Measurements from ENCODE around the gene ARL14. TPM values are rescaled to one million over a fixed set of nuclear protein-coding genes. Genes with fewer than 3 reads are reported as not detected.
A peak's percentile ranks its signal among the peaks of the same experiment; 100 is the strongest.
"Not testable (repeated sequence)": the region's sequence is repeated elsewhere in the genome, so short reads cannot be mapped to it uniquely, and the experiment has no call there.

The ARL14 gene
- total and polyA plus RNA-seq, 8 donors, result not detected

DNA sequence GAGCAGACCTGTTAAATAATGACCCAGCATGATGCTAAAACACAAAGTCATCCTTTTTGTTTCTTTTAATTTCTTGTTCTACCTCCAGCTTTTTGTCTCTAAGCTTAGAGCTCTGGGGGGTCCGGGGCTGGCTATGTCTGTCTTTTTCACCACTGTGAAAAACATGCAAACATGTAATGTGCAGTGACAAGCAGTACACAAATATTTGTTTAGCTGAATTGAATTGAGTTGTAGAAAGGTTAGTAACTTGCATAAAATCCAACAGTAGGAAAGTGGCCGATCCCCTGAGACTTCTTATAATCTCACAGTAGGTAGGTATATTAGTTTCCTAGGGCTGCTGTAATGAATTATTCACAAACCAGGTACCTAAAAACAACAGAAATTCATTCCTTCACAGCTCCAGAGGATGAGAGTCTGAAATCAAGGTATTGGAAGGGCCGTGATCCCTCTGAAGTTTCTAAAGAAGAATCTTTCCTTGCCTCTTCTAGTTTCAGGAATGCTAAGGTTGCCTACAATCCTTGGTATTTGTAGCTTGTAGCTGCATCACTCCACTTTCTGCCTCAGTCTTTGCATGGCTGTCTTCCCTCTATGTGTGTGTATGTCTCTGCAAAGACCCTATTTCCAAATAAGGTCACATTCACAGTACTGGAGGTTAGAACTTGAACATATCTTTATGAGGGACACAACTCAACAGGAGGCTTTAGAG, 32.7 kb downstream of the ARL14 start:
- Histone ChIP-seq H3K4me3 (no peak overlapping the region), H3K27ac (no peak overlapping the region), H3K4me1 (no peaks in the 10 kb centered on the region), H3K9me3 (no peaks in the 10 kb centered on the region), H3K27me3 (peaks cover 0 to 17% of the 10 kb centered on the region in 2 donors), H3K36me3 (no peaks in the 10 kb centered on the region)
- no peak for DNase-seq
- ATAC-seq, result no peak
- intact Hi-C loops (cut with DNase I), result loop anchor here in 1 of 2 donors (5.0 kb wide), 1 partner anchor 233 kb away; no protein-coding TSS in a partner anchor
- TF ChIP-seq, protein P1, sequence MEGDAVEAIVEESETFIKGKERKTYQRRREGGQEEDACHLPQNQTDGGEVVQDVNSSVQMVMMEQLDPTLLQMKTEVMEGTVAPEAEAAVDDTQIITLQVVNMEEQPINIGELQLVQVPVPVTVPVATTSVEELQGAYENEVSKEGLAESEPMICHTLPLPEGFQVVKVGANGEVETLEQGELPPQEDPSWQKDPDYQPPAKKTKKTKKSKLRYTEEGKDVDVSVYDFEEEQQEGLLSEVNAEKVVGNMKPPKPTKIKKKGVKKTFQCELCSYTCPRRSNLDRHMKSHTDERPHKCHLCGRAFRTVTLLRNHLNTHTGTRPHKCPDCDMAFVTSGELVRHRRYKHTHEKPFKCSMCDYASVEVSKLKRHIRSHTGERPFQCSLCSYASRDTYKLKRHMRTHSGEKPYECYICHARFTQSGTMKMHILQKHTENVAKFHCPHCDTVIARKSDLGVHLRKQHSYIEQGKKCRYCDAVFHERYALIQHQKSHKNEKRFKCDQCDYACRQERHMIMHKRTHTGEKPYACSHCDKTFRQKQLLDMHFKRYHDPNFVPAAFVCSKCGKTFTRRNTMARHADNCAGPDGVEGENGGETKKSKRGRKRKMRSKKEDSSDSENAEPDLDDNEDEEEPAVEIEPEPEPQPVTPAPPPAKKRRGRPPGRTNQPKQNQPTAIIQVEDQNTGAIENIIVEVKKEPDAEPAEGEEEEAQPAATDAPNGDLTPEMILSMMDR (IDR thresholded peaks at IDR 0.05), result no peak

DNA sequence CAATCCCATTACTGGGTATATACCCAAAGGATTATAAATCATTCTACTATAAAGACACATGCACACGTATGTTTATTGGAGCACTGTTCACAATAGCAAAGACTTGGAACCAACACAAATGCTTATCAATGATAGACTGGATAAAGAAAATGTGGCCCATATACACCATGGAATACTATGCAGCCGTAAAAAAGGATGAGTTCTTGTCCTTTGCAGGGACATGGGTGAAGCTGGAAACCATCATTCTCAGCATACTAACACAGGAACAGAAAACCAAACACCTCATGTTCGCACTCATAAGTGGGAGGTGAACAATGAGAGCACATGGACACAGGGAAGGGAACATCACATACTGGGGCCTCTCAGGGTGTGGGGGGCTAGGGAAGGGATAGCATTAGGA, 36.2 kb downstream of the ARL14 start:
- peaks cover 0 to 10% of the 10 kb centered on the region in 2 donors for H3K27me3 ChIP-seq
- H3K36me3 ChIP-seq; H3K4me3 ChIP-seq; H3K4me1 ChIP-seq; intact Hi-C loops (cut with DNase I); DNase-seq; H3K9me3 ChIP-seq; H3K27ac ChIP-seq; ATAC-seq: not testable (repeated sequence)

DNA sequence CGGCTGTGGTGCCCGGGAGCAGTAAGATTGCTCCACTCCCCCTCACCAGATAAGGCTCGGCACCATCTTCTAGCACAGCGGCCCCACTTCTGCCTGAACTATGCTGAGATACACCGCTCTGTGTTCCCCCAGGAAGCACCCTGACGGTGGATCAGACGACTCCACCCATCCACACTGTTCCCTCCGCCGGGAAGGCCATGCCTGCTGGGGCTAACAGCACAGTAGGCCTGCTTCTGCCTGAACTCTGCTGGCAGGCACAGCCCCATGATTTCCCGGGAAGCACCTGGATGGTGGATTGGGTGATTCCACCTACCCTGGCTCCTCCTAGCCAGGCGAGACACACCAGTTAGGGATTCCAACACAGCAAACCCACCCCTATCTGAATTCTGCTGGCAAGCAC, 42.8 kb downstream of the ARL14 start:
- Histone ChIP-seq H3K9me3 (no peaks in the 10 kb centered on the region), H3K27me3 (no peaks in the 10 kb centered on the region), H3K4me3 (no peak overlapping the region), H3K4me1 (no peaks in the 10 kb centered on the region), H3K27ac (no peak overlapping the region), H3K36me3 (no peaks in the 10 kb centered on the region)
- TF ChIP-seq, protein P1 (IDR thresholded peaks at IDR 0.05), result no peak
- DNase-seq (peak in 1 of 4 donors; percentile 35), ATAC-seq (no peak)
- intact Hi-C loops (cut with DNase I), result no loop called here

DNA sequence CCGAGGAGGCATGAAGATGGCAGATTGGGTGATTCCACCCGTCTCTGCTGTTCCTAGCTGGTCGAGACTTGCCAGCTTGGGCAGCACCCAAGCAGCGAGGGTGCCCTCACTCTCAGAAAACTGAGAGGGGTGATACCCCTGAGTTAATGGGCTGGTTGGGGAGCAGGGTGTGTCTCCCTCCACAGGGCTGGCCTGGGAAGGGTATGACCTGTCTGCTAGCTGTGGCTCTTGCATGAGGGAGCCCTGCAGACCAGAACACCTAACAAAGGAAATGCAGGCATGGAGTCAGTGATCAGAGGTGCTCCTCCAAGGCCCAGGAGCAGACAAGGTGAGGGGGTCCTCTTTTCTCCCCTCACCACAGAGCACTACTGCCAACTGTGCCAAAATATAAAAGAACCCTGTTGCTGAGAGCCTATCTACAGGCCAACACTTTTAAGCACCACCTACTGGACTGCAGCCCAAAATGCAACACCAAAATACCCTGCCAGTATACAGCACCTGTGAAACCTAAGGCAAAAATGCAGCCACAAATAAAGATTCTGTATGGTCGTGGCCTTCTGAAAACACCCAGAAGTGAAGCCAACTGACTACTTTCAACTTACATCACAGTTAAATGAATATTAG, 43.3 kb downstream of the ARL14 start:
- ATAC-seq (peak; percentile 59), DNase-seq (no peak)
- Histone ChIP-seq H3K4me1 (no peaks in the 10 kb centered on the region), H3K4me3 (no peak overlapping the region), H3K27me3 (no peaks in the 10 kb centered on the region), H3K36me3 (no peaks in the 10 kb centered on the region), H3K27ac (no peak overlapping the region), H3K9me3 (no peaks in the 10 kb centered on the region)
- TF ChIP-seq, protein P1 (IDR thresholded peaks at IDR 0.05), result no peak
- intact Hi-C loops (cut with DNase I), result no loop called here

DNA sequence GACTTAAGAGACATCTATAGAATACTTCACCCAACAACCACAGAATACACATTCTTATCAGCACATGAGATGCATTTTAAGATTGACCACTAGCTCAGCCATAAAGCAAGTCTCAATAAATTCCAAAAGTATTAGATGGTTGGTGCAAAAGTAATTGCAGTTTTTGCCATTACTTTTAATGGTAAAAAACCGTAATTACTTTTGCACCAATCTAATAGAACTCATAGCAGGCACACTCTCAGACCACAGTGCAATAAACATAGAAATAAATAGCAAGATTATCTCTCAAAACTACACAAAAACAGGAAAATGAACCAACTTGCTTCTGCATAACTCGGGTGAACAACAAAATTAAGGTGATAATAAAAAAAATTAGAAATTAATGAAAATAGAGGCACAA, 45.4 kb downstream of the ARL14 start:
- no peak overlapping the region for H3K4me3 ChIP-seq
- H3K9me3 ChIP-seq, result no peaks in the 10 kb centered on the region
- TF ChIP-seq, protein P1 (IDR thresholded peaks at IDR 0.05), result no peak
- H3K4me1 ChIP-seq, result no peaks in the 10 kb centered on the region
- H3K27ac ChIP-seq, result no peak overlapping the region
- intact Hi-C loops (cut with DNase I), result no loop called here
- DNase-seq (no peak), ATAC-seq (no peak)
- H3K36me3 ChIP-seq, result no peaks in the 10 kb centered on the region
- no peaks in the 10 kb centered on the region for H3K27me3 ChIP-seq

All from left lung (tissue), 10 donors.